Brain microvascular endothelial cell (primary cell): Measurements from ENCODE around the gene ECHS1.

ENCODE experiments used
- DNase-seq: peaks from one replicate; pipeline ENCODE4 v3.0.0-alpha.2; 2020
- H3K27ac ChIP-seq: fragments of 250-450 bp; sonication (Bioruptor Pico); 2 replicates; pipeline ENCODE4 v1.5.1; 2020; ENCODE audit warnings: mild to moderate bottlenecking, moderate library complexity
- H3K27me3 ChIP-seq: fragments of 250-450 bp; sonication (Bioruptor Pico); replicated peaks from 2 replicates; pipeline ENCODE4 v1.5.1; 2020; ENCODE audit warnings: mild to moderate bottlenecking
- H3K36me3 ChIP-seq: fragments of 250-450 bp; sonication (Bioruptor Pico); replicated peaks from 2 replicates; pipeline ENCODE4 v1.5.1; 2020; ENCODE audit warnings: mild to moderate bottlenecking
- H3K4me3 ChIP-seq: 2 replicates; pipeline ENCODE4 v1.5.1; 2011; ENCODE audit warnings: low read depth, mild to moderate bottlenecking, control low read depth, low read length, moderate library complexity
- in situ Hi-C: cut with HindIII; loops from 2 replicates; pipeline ENCODE4 v1.10.0; 2017; ENCODE audit warnings: low sequenced_read_pairs, low pct_ligation_motif_present
- TF ChIP-seq, protein P1 (sequence below): IDR thresholded peaks from 2 replicates; pipeline ENCODE4 v1.5.1; 2011; ENCODE audit warnings: low read depth, mild to moderate bottlenecking, moderate library complexity, low read length, control low read depth, inconsistent platforms; ENCODE audit errors: missing control alignments

ECHS1 gene

DNA sequence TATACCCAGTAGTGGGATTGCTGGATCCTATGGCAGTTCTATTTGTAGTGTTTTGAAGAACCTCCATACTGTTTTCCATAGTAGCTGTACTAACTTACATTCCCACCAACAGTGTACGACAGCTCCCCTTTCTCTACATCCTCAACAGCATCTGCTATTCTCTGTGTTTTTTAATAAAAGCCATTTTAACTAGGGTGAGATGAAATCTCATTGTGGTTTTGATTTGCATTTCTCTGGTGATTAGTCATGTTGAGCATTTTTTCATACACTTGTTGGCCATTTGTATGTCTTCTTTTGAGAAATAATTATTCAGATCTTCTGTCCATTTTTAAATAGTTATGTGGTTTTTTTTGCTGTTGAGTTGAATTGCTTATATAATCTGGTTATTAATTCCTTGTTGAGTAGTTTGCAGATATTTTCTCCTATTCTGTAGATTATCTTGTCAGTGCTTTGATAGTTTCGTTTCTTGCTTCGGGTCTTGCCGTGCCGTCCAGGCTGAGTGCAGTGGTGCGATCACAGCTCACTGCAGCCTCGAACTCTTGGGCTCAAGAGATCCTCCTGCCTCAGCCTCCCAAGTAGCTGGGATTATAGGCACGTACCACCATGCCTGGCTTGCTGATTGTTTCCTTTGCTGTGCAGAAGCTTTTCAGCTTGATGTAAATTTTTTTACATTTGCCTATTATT lies 32.8 kb upstream of the ECHS1 start:
- Histone ChIP-seq H3K36me3 (peaks cover 37% of the 10 kb centered on the region), H3K27ac (no peak overlapping the region), H3K4me3 (no peak overlapping the region), H3K27me3 (no peaks in the 10 kb centered on the region)
- in situ Hi-C loops: no loop called here
- TF ChIP-seq, protein P1, sequence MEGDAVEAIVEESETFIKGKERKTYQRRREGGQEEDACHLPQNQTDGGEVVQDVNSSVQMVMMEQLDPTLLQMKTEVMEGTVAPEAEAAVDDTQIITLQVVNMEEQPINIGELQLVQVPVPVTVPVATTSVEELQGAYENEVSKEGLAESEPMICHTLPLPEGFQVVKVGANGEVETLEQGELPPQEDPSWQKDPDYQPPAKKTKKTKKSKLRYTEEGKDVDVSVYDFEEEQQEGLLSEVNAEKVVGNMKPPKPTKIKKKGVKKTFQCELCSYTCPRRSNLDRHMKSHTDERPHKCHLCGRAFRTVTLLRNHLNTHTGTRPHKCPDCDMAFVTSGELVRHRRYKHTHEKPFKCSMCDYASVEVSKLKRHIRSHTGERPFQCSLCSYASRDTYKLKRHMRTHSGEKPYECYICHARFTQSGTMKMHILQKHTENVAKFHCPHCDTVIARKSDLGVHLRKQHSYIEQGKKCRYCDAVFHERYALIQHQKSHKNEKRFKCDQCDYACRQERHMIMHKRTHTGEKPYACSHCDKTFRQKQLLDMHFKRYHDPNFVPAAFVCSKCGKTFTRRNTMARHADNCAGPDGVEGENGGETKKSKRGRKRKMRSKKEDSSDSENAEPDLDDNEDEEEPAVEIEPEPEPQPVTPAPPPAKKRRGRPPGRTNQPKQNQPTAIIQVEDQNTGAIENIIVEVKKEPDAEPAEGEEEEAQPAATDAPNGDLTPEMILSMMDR: no peak
- no peak for DNase-seq

DNA sequence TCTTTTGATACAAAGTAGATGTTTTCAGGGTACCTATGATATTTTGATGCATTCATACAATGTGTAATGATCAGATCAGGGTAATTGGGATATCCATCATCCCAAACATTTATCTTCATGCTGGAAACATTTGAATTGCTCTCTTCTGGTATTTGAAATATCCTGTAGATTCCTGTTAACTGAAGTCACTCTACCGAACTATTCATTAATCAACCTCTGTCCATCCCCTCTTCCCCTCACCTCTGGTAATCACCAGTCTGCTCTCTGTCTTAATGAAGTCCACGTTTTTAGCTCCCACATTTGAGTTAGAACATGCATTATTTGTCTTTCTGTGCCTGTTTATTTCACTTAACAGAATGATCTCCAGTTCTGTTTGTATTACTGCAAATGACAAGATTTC lies 32.1 kb upstream of the ECHS1 start:
- TF ChIP-seq, protein P1: no peak
- no peak for DNase-seq
- no peak overlapping the region for H3K27ac ChIP-seq
- H3K27me3 ChIP-seq: no peaks in the 10 kb centered on the region
- H3K4me3 ChIP-seq: no peak overlapping the region
- in situ Hi-C loops: no loop called here
- H3K36me3 ChIP-seq: peaks cover 39% of the 10 kb centered on the region

DNA sequence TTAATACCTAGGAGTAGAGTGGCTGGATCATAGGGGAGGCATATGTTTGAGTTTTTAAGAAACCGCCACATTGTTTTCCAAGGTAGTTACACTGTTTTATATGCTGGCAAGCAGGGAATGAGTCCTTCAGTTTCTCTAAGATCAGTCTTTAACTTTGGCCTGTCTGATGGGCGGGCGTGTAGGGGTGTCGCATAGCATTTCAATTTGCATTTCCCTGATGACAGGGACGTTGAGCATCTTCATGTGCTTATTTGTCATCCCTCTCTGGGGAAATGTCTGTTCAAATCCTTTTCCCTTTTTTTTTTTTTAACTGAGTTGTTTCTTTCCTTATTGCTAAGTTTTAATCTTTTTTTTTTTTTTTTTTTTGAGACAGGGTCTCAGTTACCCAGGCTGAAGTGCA lies 30.6 kb upstream of the ECHS1 start:
- TF ChIP-seq, protein P1: no peak
- no peak for DNase-seq
- in situ Hi-C loops: no loop called here
- Histone ChIP-seq H3K27me3 (no peaks in the 10 kb centered on the region), H3K36me3 (peaks cover 49% of the 10 kb centered on the region), H3K27ac (no peak overlapping the region), H3K4me3 (no peak overlapping the region)

- DNase-seq: no peak
- TF ChIP-seq, protein P1: no peak
- no peak overlapping the region for H3K4me3 ChIP-seq
- H3K36me3 ChIP-seq: peaks cover 52% of the 10 kb centered on the region
- in situ Hi-C loops: no loop called here
- H3K27ac ChIP-seq: no peak overlapping the region
- H3K27me3 ChIP-seq: no peaks in the 10 kb centered on the region
Observed at GRCh38 chr10:133403359-133403758, 30.2 kb upstream of the ECHS1 start.

DNA sequence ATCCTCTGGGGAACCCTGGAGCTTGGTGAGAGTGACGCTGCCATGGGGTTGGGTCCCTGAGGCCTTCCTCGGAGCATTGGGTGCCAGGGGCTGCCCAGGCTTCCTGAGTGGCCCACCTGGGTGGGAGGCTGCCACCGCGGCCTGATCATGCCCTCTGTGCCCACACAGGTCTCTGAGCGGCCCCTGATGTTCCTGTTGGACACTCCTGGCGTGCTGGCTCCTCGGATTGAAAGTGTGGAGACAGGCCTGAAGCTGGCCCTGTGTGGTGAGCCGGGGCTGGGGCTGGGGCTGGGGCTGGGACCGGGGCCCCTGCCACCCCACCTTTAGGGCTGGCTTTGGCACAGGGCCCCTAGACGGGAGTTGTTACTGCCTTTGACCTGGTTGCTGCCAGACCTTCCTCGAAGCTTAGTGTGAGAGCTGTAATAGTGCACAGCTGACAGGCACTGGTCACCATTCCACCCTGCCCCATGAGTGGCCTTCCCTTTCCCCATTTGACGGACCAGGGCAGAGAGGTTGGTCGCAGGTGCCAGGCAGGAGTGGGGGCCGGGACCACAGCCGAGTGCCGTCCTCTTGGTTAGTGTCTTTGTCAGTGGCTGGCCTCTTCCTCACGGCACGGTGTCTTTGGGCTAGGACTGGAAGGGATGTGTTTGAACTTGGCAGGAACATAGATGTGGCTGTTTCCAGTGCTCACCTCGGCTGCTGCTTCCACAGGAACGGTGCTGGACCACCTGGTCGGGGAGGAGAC lies 29.0 kb upstream of the ECHS1 start:
- TF ChIP-seq, protein P1: no peak
- in situ Hi-C loops: no loop called here
- no peak overlapping the region for H3K27ac ChIP-seq
- H3K4me3 ChIP-seq: no peak overlapping the region
- DNase-seq: no peak
- H3K36me3 ChIP-seq: peaks cover 55% of the 10 kb centered on the region
- no peaks in the 10 kb centered on the region for H3K27me3 ChIP-seq
